PC-9 (cell line): ENCODE results near the gene CCDC106.

Source experiments
- CTCF ChIP-seq: fragments of 200-600 bp; sonication (generic); conservative IDR thresholded peaks from 2 replicates; pipeline ENCODE4 v1.6.1; 2017; ENCODE audit warnings: mixed run types, antibody characterized with exemption, mild to moderate bottlenecking, moderate library complexity
- EZH2 ChIP-seq: fragments of 200-600 bp; sonication (generic); IDR thresholded peaks from 2 replicates; pipeline ENCODE4 v1.8.0; 2017; ENCODE audit warnings: antibody characterized with exemption, low read depth

DNA sequence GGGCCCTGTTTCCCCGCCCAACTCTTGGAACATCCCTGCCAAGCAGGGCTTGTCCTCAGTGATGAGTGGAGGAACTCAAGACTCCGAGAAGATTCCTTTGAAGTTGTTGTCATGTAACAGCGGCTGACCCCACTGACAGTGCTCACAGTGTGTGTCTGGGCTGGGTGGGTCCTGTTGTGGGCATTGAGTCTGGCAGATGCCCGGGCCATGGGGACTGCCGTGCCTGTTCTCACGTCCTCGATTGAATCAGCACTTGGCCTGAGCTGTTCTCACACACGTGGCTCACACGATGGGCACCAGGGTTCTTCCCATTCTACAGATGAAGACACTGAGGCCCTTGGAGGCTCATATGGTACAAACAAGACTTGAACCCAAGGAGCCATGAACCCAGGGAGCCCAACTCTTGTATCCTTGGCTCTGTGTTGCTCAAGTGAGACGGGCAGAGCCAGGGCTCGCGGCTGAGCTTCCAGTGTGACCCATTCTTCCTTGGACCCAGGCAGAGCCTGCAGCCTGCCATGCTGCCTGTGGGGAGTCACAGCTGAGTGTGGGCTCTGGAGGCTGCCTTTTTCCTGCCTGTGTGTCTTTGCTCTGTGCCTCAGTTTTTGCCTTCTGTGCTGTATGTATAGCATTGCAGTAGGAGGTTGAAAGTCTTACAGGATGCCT is 18.5 kb downstream of the CCDC106 start:
- TF ChIP-seq CTCF (no peak), EZH2 (no peak)
